Esophagus muscularis mucosa (tissue), 4 donors: ENCODE results near the gene FMN2. TPM values are rescaled to one million over a fixed set of nuclear protein-coding genes. Genes with fewer than 3 reads are reported as not detected.

Source experiments
- DNase-seq: peaks from one replicate; pipeline ENCODE4 v3.0.0-alpha.2; 2017; ENCODE audit errors: extremely low spot score
- H3K27ac ChIP-seq, 4 donors: fragments of 200-600 bp; sonication (generic); replicated peaks in 1 of 4; 1 replicate in 3 of 4; 2 replicates in 1 of 4; pipeline ENCODE4 v1.5.1; 2016 to 2019; ENCODE audit warnings: mild to moderate bottlenecking in 1 of 4
- H3K27me3 ChIP-seq, 4 donors: fragments of 200-600 bp; sonication (generic); one replicate each; pipeline versions ENCODE4 v1.5.1 to v1.6.0; 2016 to 2019
- H3K36me3 ChIP-seq, 4 donors: fragments of 200-600 bp; sonication (generic); one replicate each; pipeline ENCODE4 v1.5.1; 2016 to 2019
- H3K4me1 ChIP-seq, 4 donors: fragments of 200-600 bp; sonication (generic); one replicate each; pipeline ENCODE4 v1.5.1; 2016 to 2019
- H3K4me3 ChIP-seq, 4 donors: fragments of 200-600 bp; sonication (generic); 1 replicate in 2 of 4; 2 replicates in 2 of 4; pipeline ENCODE4 v1.5.1; 2016 to 2019; ENCODE audit warnings: mild to moderate bottlenecking in 4 of 4, moderate library complexity in 1 of 4
- H3K9me3 ChIP-seq, 4 donors: fragments of 200-600 bp; sonication (generic); 1 replicate in 3 of 4; 2 replicates in 1 of 4; pipeline ENCODE4 v1.5.1; 2016 to 2019
- EP300 ChIP-seq: sonication (generic); formaldehyde crosslinking; IDR thresholded peaks from one replicate; pipeline ENCODE4 v1.6.1; 2017; ENCODE audit warnings: antibody characterized with exemption
- POLR2A ChIP-seq: fragments of 450-650 bp; IDR thresholded peaks from one replicate; pipeline ENCODE4 v1.6.1; 2017; ENCODE audit warnings: antibody characterized with exemption, moderate library complexity, mild to moderate bottlenecking, low read depth
- POLR2AphosphoS5 ChIP-seq, 2 donors: sonication (generic); formaldehyde crosslinking; IDR thresholded peaks; one replicate each; pipeline ENCODE4 v1.6.1; 2017; ENCODE audit warnings: antibody characterized with exemption in 2 of 2
- WGBS: methylation state at CpG from one replicate; pipeline ENCODE4 v1.1.5; 2018; 5-methylcytosine and 5-hydroxymethylcytosine counted together
- intact Hi-C: fragments of 100-400 bp; cut with DNase I; formaldehyde crosslinking; loops from one replicate; pipeline ENCODE4 v1.15.1; 2023
- total RNA-seq, 4 donors: library from RNA; depleted of rRNA; stranded (reverse); fragments of >200 nt; gene quantifications; one replicate each; pipeline versions ENCODE4 v1.1.0 to v1.2.1, GENCODE V29; 2016
- TF ChIP-seq, protein P1 (sequence below), 3 experiments: fragments of 200-600 bp in 2 of 3; fragments of 450-650 bp in 1 of 3; sonication (generic) in 2 of 3; IDR thresholded peaks; one replicate each; pipeline ENCODE4 v1.5.1; 2017 to 2019; ENCODE audit warnings: antibody characterized with exemption in 3 of 3, mild to moderate bottlenecking in 2 of 3, moderate library complexity in 1 of 3

The FMN2 gene
- total RNA-seq, 4 donors from 2014 or later = 0.32 to 2.5 (median 1.4) TPM

- no peak overlapping the region for H3K27ac ChIP-seq
- TF ChIP-seq POLR2AphosphoS5 (IDR thresholded peaks at IDR 0.05) (no peak), EP300 (no peak), POLR2A (no peak)
- TF ChIP-seq, protein P1, sequence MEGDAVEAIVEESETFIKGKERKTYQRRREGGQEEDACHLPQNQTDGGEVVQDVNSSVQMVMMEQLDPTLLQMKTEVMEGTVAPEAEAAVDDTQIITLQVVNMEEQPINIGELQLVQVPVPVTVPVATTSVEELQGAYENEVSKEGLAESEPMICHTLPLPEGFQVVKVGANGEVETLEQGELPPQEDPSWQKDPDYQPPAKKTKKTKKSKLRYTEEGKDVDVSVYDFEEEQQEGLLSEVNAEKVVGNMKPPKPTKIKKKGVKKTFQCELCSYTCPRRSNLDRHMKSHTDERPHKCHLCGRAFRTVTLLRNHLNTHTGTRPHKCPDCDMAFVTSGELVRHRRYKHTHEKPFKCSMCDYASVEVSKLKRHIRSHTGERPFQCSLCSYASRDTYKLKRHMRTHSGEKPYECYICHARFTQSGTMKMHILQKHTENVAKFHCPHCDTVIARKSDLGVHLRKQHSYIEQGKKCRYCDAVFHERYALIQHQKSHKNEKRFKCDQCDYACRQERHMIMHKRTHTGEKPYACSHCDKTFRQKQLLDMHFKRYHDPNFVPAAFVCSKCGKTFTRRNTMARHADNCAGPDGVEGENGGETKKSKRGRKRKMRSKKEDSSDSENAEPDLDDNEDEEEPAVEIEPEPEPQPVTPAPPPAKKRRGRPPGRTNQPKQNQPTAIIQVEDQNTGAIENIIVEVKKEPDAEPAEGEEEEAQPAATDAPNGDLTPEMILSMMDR (IDR thresholded peaks at IDR 0.05) = no peak
- no peaks in the 10 kb centered on the region for H3K27me3 ChIP-seq
- no peak overlapping the region for H3K4me3 ChIP-seq
- no peaks in the 10 kb centered on the region for H3K9me3 ChIP-seq
- no peaks in the 10 kb centered on the region for H3K36me3 ChIP-seq
- intact Hi-C loops = no loop called here
- 60% methylated on average over 4 of the region's 4 CpGs for WGBS
- DNase-seq = no peak
- H3K4me1 ChIP-seq = no peaks in the 10 kb centered on the region
Observed at GRCh38 chr1:240503036-240503435, 411.4 kb downstream of the FMN2 start.

- Histone ChIP-seq H3K36me3 (no peaks in the 10 kb centered on the region), H3K9me3 (no peaks in the 10 kb centered on the region), H3K27me3 (no peaks in the 10 kb centered on the region), H3K27ac (no peak overlapping the region), H3K4me3 (no peak overlapping the region), H3K4me1 (no peaks in the 10 kb centered on the region)
- intact Hi-C loops = no loop called here
- DNase-seq = no peak
- TF ChIP-seq POLR2A = no peak
- WGBS = 68% methylated on average over 1 of the region's 1 CpG
Observed at GRCh38 chr1:240503558-240503957, 411.9 kb downstream of the FMN2 start.

DNA sequence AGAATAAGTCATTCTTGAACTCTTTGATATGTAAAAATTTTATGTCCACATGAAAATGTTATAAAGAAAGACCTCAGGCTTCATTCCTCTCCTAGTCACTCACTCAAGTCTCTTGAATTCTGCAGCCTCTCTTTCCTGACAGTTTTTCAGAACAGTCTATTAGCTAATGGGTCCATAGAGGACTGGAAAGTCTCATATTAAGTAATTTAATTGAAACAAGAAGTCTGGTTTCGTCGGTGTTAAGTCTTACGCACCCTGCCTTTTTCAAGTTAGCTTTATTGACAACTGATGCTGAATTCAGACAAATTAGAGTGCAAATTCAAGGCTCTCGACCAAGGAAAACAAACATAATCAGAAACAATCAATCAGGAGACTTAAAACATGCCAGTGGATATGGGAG lies 414.5 kb downstream of the FMN2 start:
- no peaks in the 10 kb centered on the region for H3K27me3 ChIP-seq
- intact Hi-C loops = no loop called here
- H3K4me1 ChIP-seq = no peaks in the 10 kb centered on the region
- no peaks in the 10 kb centered on the region for H3K9me3 ChIP-seq
- DNase-seq = no peak
- no peak overlapping the region for H3K4me3 ChIP-seq
- TF ChIP-seq POLR2AphosphoS5 (IDR thresholded peaks at IDR 0.05) (no peak), POLR2A (no peak), EP300 (no peak)
- TF ChIP-seq, protein P1 (IDR thresholded peaks at IDR 0.05) = no peak
- no peak overlapping the region for H3K27ac ChIP-seq
- 85% methylated on average over 4 of the region's 4 CpGs for WGBS
- no peaks in the 10 kb centered on the region for H3K36me3 ChIP-seq

GRCh38 chr1:240508201-240508600 lies 416.5 kb downstream of the FMN2 start:
- H3K4me3 ChIP-seq = no peak overlapping the region
- intact Hi-C loops = no loop called here
- TF ChIP-seq POLR2A (no peak), EP300 (no peak), POLR2AphosphoS5 (IDR thresholded peaks at IDR 0.05) (no peak)
- no peaks in the 10 kb centered on the region for H3K27me3 ChIP-seq
- H3K9me3 ChIP-seq = no peaks in the 10 kb centered on the region
- no peak overlapping the region for H3K27ac ChIP-seq
- no peak for DNase-seq
- H3K4me1 ChIP-seq = no peaks in the 10 kb centered on the region
- 60% methylated on average over 3 of the region's 3 CpGs for WGBS
- H3K36me3 ChIP-seq = no peaks in the 10 kb centered on the region

- H3K27me3 ChIP-seq = no peaks in the 10 kb centered on the region
- intact Hi-C loops = no loop called here
- H3K36me3 ChIP-seq = no peaks in the 10 kb centered on the region
- 68% methylated on average over 2 of the region's 2 CpGs for WGBS
- no peak overlapping the region for H3K27ac ChIP-seq
- H3K4me1 ChIP-seq = no peaks in the 10 kb centered on the region
- DNase-seq = no peak
- TF ChIP-seq, protein P1 (IDR thresholded peaks at IDR 0.05) = no peak
- no peak for TF ChIP-seq POLR2A
- TF ChIP-seq POLR2AphosphoS5 (IDR thresholded peaks at IDR 0.05) = no peak
- no peak for TF ChIP-seq EP300
- H3K9me3 ChIP-seq = no peaks in the 10 kb centered on the region
- no peak overlapping the region for H3K4me3 ChIP-seq
Observed at GRCh38 chr1:240508950-240509349, 417.3 kb downstream of the FMN2 start.

DNA sequence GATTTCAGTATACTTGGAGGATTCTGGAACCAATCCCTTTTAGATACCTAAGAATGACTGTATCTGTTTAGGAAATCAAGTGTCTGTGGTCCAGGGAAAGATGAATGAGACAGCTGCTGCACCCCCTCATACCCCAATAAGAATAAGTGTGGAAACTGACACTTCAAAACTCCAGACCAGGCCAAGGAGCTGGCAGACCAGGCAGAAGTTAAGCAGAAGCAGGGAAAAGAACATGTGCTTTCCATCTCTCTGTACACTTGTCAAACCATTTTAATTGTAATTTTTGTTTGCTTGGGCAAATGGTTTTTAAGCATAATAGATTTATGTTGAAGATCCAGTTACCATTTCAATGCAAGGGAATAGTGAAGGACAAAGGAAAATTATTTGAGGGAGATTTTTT lies 420.1 kb downstream of the FMN2 start:
- Histone ChIP-seq H3K4me1 (no peaks in the 10 kb centered on the region), H3K36me3 (no peaks in the 10 kb centered on the region), H3K4me3 (no peak overlapping the region), H3K9me3 (no peaks in the 10 kb centered on the region), H3K27me3 (no peaks in the 10 kb centered on the region), H3K27ac (no peak overlapping the region)
- intact Hi-C loops = no loop called here
- no peak for TF ChIP-seq POLR2AphosphoS5 (IDR thresholded peaks at IDR 0.05)
- no peak for TF ChIP-seq EP300
- no peak for TF ChIP-seq POLR2A
- TF ChIP-seq, protein P1 (IDR thresholded peaks at IDR 0.05) = no peak
- no peak for DNase-seq
